GM18951 (cell line): ENCODE results near the gene HIGD1C.

Experiments used
- POLR2A ChIP-seq: IDR thresholded peaks from 4 replicates; pipeline ENCODE4 v1.6.1; 2011; ENCODE audit warnings: mild to moderate bottlenecking; ENCODE audit not compliant: insufficient read length, insufficient read depth; ENCODE audit errors: extremely low read depth
- in situ Hi-C: fragments of 300-500 bp; cut with MboI; formaldehyde crosslinking; loops from one replicate; pipeline ENCODE4 v1.12.0; 2022; ENCODE audit warnings: low sequenced_read_pairs, mixed read lengths, inconsistent platforms; ENCODE audit not compliant: unreplicated experiment

HIGD1C gene

GRCh38 chr12:51001799-51002198, 49.5 kb downstream of the HIGD1C start:
- in situ Hi-C loops = loop anchor here (25.0 kb wide), 1 partner anchor 489 kb away; the partner anchor contains the start of gene DIP2B
- TF ChIP-seq POLR2A = no peak

DNA sequence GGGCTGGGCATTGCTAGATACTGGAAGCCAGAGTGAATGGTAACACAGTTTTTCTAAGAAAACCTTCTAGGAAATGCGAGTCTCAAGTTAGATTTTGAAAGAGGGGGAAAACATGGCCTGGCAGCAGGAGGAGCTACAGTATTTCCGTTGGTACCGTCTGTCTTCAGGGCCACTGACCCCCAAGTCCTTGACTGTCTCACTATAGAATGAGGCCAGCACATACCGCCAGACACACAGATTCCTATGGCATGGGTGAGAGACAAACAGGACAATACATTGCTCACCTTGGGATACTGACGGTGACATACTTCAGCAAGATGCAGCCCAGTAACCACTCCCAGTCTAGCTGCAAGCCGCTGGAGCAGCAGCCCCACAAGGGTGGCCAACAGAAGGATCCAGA, 52.2 kb downstream of the HIGD1C start:
- in situ Hi-C loops = loop anchor here (25.0 kb wide), 1 partner anchor 492 kb away; the partner anchor contains the start of gene DIP2B
- no peak for TF ChIP-seq POLR2A

DNA sequence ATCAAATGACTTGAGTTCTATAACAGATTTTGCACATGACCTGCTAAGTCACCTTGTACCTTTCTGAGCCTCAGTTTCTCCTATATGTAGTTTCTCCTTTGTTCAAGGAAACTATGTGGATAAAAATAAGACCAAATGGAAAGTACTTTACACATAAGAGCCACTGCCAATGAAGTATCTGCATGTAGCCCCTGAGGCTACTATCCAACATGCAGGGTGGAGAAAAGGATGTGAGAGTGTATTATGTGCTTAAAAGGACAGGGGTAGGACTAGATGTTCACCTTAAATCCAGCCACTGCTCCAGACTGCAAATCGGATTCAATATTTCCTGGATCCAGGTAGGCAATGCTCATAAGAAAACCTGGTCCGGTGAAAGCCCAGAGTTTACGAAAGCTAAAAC, 52.7 kb downstream of the HIGD1C start:
- in situ Hi-C loops = loop anchor here (25.0 kb wide), 1 partner anchor 493 kb away; the partner anchor contains the start of gene DIP2B
- TF ChIP-seq POLR2A = no peak

- no peak for TF ChIP-seq POLR2A
- in situ Hi-C loops = loop anchor here (25.0 kb wide), 1 partner anchor 493 kb away; the partner anchor contains the start of gene DIP2B
Measured at GRCh38 chr12:51005671-51006070, 53.3 kb downstream of the HIGD1C start.

DNA sequence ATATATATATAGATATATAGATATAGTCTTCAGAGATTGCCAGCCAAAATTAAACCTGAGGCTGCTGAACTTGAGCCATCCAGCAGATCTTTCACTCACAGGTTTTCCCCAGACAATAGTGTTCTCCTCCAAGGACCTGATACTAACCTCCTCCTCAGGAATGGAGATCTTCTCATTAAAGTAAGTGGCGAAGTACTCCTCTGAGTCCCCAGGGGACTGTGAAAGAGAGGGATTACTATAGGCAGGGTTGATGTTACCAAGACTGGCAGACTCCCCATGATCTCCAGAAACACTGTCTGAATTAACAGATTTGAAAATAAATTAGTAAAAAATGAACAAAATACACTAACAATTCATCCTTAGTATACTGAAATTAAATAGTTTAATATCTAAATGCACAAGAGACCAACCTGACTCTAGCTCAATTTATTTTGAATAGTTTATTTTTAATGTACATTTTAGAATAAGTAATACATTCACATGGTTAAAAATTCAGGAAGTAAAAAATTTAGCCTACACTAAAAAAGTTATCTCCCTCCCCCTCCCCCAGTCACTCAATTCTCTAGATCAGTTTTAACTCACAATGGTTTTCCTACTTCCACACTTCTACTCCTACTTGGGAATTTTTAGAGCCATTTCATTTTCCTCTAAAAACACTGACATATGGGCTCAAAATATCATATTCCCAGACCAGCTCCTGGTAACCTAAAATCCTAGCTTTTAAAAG, 56.1 kb downstream of the HIGD1C start:
- in situ Hi-C loops = loop anchor here (25.0 kb wide), 1 partner anchor 496 kb away; the partner anchor contains the start of gene DIP2B
- TF ChIP-seq POLR2A = no peak

DNA sequence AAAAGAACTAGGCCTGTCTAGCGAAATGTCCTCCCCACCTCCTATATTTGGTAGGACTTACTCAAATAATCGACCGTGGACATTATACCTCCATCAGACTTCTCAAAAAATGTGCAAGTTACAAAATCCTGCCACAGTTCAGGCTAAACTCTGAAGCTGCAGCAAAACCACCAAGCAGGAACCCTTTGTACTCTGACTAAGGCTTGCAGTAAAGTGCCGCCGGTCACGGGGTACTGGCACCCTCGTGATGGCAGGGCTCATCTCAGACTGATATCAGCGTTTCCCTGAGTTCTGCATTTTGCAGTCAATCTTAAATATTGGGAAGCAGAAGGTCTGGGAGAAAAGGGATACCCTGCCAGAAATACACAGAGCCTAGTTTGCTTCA, 56.7 kb downstream of the HIGD1C start:
- in situ Hi-C loops = loop anchor here (25.0 kb wide), 1 partner anchor 497 kb away; the partner anchor contains the start of gene DIP2B
- TF ChIP-seq POLR2A = no peak

GRCh38 chr12:51011955-51012354, 59.6 kb downstream of the HIGD1C start:
- in situ Hi-C loops = loop anchor here (25.0 kb wide), 1 partner anchor 500 kb away; the partner anchor contains the start of gene DIP2B
- no peak for TF ChIP-seq POLR2A

GRCh38 chr12:51012570-51013236, 60.4 kb downstream of the HIGD1C start:
- in situ Hi-C loops = loop anchor here (25.0 kb wide), 1 partner anchor 500 kb away; the partner anchor contains the start of gene DIP2B
- no peak for TF ChIP-seq POLR2A

- no peak for TF ChIP-seq POLR2A
- in situ Hi-C loops = loop anchor here (25.0 kb wide), 1 partner anchor 501 kb away; the partner anchor contains the start of gene DIP2B
Measured at GRCh38 chr12:51013441-51013840, 61.1 kb downstream of the HIGD1C start.

DNA sequence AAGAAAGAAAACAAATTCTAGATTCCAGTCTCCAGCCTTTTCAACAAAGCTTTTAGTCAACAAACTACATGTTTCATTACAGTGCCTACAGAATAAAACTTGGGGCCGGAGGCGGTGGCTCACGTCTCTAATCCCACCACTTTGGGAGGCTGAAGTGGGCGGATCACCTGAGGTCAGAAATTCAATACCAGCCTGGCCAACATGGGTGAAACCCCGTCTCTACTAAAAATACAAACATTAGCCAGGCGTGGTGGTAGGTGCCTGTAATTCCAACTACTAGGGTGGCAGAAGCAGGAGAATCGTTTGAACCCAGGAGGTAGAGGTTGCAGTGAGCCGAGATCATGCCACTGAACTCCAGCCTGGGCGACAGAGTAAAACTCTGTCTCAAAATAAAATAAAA, 62.1 kb downstream of the HIGD1C start:
- in situ Hi-C loops = loop anchor here (25.0 kb wide), 1 partner anchor 502 kb away; the partner anchor contains the start of gene DIP2B

DNA sequence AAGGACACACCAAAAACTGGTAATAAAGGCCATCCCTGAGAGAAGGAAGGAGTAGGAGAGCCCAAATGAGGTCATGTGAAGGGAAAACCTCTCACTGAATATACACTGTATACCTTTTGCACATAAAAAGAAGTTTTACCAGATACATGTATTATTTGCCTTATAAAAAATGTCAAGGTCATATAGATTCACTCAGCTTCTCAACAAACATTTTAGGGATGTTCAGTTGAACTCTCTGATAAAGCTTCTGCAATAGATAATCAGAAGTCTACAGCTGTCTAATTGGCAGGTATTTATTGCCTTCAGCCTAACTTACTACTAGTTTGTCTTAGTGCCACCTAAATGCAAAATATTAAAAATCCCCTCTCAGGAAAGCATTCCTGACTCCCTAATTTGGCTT, 65.1 kb downstream of the HIGD1C start:
- in situ Hi-C loops = loop anchor here (25.0 kb wide), 1 partner anchor 505 kb away; the partner anchor contains the start of gene DIP2B
- TF ChIP-seq POLR2A = no peak

DNA sequence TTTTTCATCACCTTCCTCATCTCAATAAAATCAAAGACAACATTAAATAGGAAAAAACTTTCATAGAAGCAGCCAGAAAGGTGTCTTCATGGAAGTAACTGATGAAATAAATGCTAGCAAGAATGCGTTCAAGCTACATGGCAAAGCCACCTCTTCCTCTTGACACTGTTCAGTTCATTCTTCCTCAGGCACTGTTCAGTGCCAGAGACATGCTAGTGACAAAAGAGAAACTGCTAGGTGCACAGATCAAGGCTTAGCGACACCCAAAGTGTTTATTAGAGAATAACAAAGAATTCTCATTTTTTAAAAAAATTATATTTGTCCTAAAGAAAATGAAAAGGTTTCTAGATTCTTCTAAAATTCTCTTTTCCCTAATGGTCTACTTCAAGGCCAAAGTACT, 66.6 kb downstream of the HIGD1C start:
- in situ Hi-C loops = loop anchor here (25.0 kb wide), 1 partner anchor 507 kb away; the partner anchor contains the start of gene DIP2B
- no peak for TF ChIP-seq POLR2A

- no peak for TF ChIP-seq POLR2A
- in situ Hi-C loops = loop anchor here (25.0 kb wide), 1 partner anchor 508 kb away; the partner anchor contains the start of gene DIP2B
Measured at GRCh38 chr12:51019927-51020326, 67.6 kb downstream of the HIGD1C start.
